Endodermal cell (in vitro differentiated cells): ENCODE results near the gene THSD4. TPM values are rescaled to one million over a fixed set of nuclear protein-coding genes. Genes with fewer than 3 reads are reported as not detected.

Experiments used
- DNase-seq: peaks from one replicate; pipeline ENCODE4 v3.0.0-alpha.2; 2017
- H3K27ac ChIP-seq: 2 replicates; pipeline ENCODE4 v1.5.1; 2013; ENCODE audit warnings: mild to moderate bottlenecking, low read depth, low read length, moderate library complexity
- H3K27me3 ChIP-seq: 2 replicates; pipeline ENCODE4 v1.6.1; 2013; ENCODE audit warnings: mild to moderate bottlenecking, low read length, moderate library complexity; ENCODE audit not compliant: insufficient read depth, control insufficient read depth, poor library complexity, severe bottlenecking
- H3K36me3 ChIP-seq: 2 replicates; pipeline ENCODE4 v1.7.0; 2013; ENCODE audit warnings: mild to moderate bottlenecking, low read length, moderate library complexity; ENCODE audit not compliant: control insufficient read depth, insufficient read depth
- H3K4me1 ChIP-seq: one replicate; pipeline ENCODE4 v1.7.0; 2013; ENCODE audit warnings: low read length; ENCODE audit not compliant: control insufficient read depth, insufficient read depth
- H3K4me3 ChIP-seq: 2 replicates; pipeline ENCODE4 v1.5.1; 2013; ENCODE audit warnings: mild to moderate bottlenecking, low read length, moderate library complexity
- H3K9ac ChIP-seq: 2 replicates; pipeline ENCODE4 v1.6.1; 2013; ENCODE audit warnings: mild to moderate bottlenecking, low read length, moderate library complexity; ENCODE audit not compliant: poor library complexity, severe bottlenecking; ENCODE audit errors: extremely low read depth
- H3K9me3 ChIP-seq: 2 replicates; pipeline ENCODE4 v1.6.1; 2013; ENCODE audit warnings: mild to moderate bottlenecking, low read length, moderate library complexity; ENCODE audit not compliant: control insufficient read depth
- H3K27ac Mint-ChIP-seq: 2 replicates; pipeline ENCODE4 v1.8.0; 2020; ENCODE audit warnings: mixed read lengths
- H3K27me3 Mint-ChIP-seq: 2 replicates; pipeline ENCODE4 v1.8.0; 2021; ENCODE audit warnings: mild to moderate bottlenecking, mixed read lengths; ENCODE audit not compliant: insufficient read depth
- H3K36me3 Mint-ChIP-seq: 2 replicates; pipeline ENCODE4 v1.8.0; 2020; ENCODE audit warnings: low read depth, mixed read lengths
- H3K4me1 Mint-ChIP-seq: 2 replicates; pipeline ENCODE4 v1.8.0; 2020; ENCODE audit warnings: mixed read lengths
- H3K4me3 Mint-ChIP-seq: 2 replicates; pipeline ENCODE4 v1.8.0; 2020; ENCODE audit warnings: mild to moderate bottlenecking, moderate library complexity, mixed read lengths
- H3K9me3 Mint-ChIP-seq: 2 replicates; pipeline ENCODE4 v1.8.0; 2020; ENCODE audit warnings: mild to moderate bottlenecking, mixed read lengths
- CTCF ChIP-seq: fragments of 200-600 bp; sonication (generic); conservative IDR thresholded peaks from 2 replicates; pipeline ENCODE4 v1.5.0; 2021; ENCODE audit warnings: antibody characterized with exemption, mild to moderate bottlenecking
- WGBS, 2 experiments: methylation state at CpG; one replicate each; pipeline versions ENCODE4 v1.1.5 to v1.1.7; 2013; ENCODE audit warnings: missing lambda C conversion rate in 2 of 2, mixed read lengths in 1 of 2; ENCODE audit not compliant: insufficient coverage in 1 of 2, insufficient read length in 1 of 2; 5-methylcytosine and 5-hydroxymethylcytosine counted together
- total RNA-seq, 2 donors: library from RNA; stranded (reverse); fragmentation: NEBNext Ultra II Directional in 1 of 2; extraction: Animal tissue kit (Norgen Biotek cat#: 25700) in 1 of 2; gene quantifications; 2 replicates in 1 of 2; 3 replicates in 1 of 2; pipeline ENCODE4 v1.2.1, GENCODE V29; 2021

THSD4 gene
- total RNA-seq, 2 donors from 2014 or later, result 4.6 to 5.4 TPM

GRCh38 chr15:71149646-71150557 is 34.6 kb downstream of the THSD4 start:
- 84 to 85% methylated on average over 2 to 7 of the region's 7 CpGs for WGBS, 2 experiments

GRCh38 chr15:71151081-71151480 is 35.8 kb downstream of the THSD4 start:
- H3K27ac Mint-ChIP-seq, result no peak overlapping the region
- no peak overlapping the region for H3K4me3 ChIP-seq
- no peak for DNase-seq
- H3K4me1 Mint-ChIP-seq, result peaks cover 33% of the 10 kb centered on the region
- H3K27me3 ChIP-seq, result no peaks in the 10 kb centered on the region
- H3K4me3 Mint-ChIP-seq, result no peak overlapping the region
- peaks cover 20% of the 10 kb centered on the region for H3K27me3 Mint-ChIP-seq
- no peaks in the 10 kb centered on the region for H3K36me3 Mint-ChIP-seq
- no peaks in the 10 kb centered on the region for H3K36me3 ChIP-seq
- WGBS, 2 experiments, result 90 to 100% methylated on average over 2 of the region's 2 CpGs
- H3K4me1 ChIP-seq, result no peaks in the 10 kb centered on the region
- H3K27ac ChIP-seq, result no peak overlapping the region
- no peak overlapping the region for H3K9ac ChIP-seq
- no peaks in the 10 kb centered on the region for H3K9me3 ChIP-seq
- TF ChIP-seq CTCF, result no peak
- no peaks in the 10 kb centered on the region for H3K9me3 Mint-ChIP-seq

More at GRCh38 chr15:71149646-71150557, 34.6 kb downstream of the THSD4 start:
- H3K4me3 Mint-ChIP-seq, result no peak overlapping the region
- Histone ChIP-seq H3K4me3 (no peak overlapping the region), H3K9me3 (no peaks in the 10 kb centered on the region), H3K36me3 (no peaks in the 10 kb centered on the region), H3K9ac (no peak overlapping the region), H3K27ac (no peak overlapping the region), H3K27me3 (no peaks in the 10 kb centered on the region), H3K4me1 (no peaks in the 10 kb centered on the region)
- peaks cover 18% of the 10 kb centered on the region for H3K27me3 Mint-ChIP-seq
- DNase-seq, result no peak
- H3K4me1 Mint-ChIP-seq, result peaks cover 33% of the 10 kb centered on the region
- no peaks in the 10 kb centered on the region for H3K9me3 Mint-ChIP-seq
- TF ChIP-seq CTCF, result no peak
- H3K27ac Mint-ChIP-seq, result no peak overlapping the region
- H3K36me3 Mint-ChIP-seq, result no peaks in the 10 kb centered on the region

- peaks cover 16% of the 10 kb centered on the region for H3K27me3 Mint-ChIP-seq
- no peaks in the 10 kb centered on the region for H3K9me3 Mint-ChIP-seq
- H3K27me3 ChIP-seq, result no peaks in the 10 kb centered on the region
- H3K27ac Mint-ChIP-seq, result no peak overlapping the region
- no peaks in the 10 kb centered on the region for H3K36me3 Mint-ChIP-seq
- no peak overlapping the region for H3K4me3 Mint-ChIP-seq
- DNase-seq, result no peak
- 90 to 97% methylated on average over 3 to 7 of the region's 7 CpGs for WGBS, 2 experiments
- no peak for TF ChIP-seq CTCF
- no peak overlapping the region for H3K4me3 ChIP-seq
- no peaks in the 10 kb centered on the region for H3K36me3 ChIP-seq
- peaks cover 30% of the 10 kb centered on the region for H3K4me1 Mint-ChIP-seq
- H3K9ac ChIP-seq, result no peak overlapping the region
- no peaks in the 10 kb centered on the region for H3K9me3 ChIP-seq
- no peak overlapping the region for H3K27ac ChIP-seq
- H3K4me1 ChIP-seq, result no peaks in the 10 kb centered on the region
These were observed 37.3 kb downstream of the THSD4 start for GRCh38 chr15:71152542-71152941.
